ENCODE data around the gene LCN1.
"Not testable (repeated sequence)": the region's sequence is repeated elsewhere in the genome, so short reads cannot be mapped to it uniquely, and the experiment has no call there.

DNA sequence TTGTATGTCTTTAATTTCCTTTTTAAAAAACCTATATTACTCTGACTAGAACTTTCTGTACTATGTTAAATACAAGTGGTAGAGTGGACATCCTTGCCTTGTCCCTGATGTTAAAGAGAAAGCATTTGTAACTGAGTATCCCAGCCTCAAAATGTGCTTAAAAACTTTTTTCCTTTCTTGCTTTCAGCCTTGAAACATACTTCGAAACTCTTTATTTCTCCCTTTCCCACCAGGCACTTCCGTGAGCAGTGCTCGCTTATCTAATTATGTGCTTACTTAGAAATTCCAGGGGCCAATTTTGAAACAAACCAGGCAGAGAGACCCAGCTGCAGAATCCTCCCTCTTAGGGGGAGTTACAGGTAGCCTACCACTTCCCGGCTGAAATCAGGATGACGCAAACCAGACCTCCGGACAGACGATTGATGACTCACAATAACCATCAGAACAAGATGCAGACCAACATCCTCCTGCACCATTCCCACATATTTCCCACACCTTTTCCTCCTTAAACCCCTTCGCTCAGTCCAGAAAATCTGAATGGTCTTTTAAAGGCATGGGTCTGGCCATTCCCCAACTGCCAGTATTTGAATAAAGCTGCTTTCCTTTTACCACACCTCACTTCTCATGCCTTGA lies 22.1 kb downstream of the LCN1 start:
- TF ChIP-seq CTCF (IDR thresholded peaks at IDR 0.05; ENCODE audit: low read depth, low read length, poor library complexity, severe bottlenecking); EZH2phosphoT487 (IDR thresholded peaks at IDR 0.05; ENCODE audit: borderline replicate concordance, low read length): not testable (repeated sequence)

Data from DOHH2 (cell line).